ENCODE results near the gene DISC1.
"Not testable (repeated sequence)": the region's sequence is repeated elsewhere in the genome, so short reads cannot be mapped to it uniquely, and the experiment has no call there.

DISC1 gene

DNA sequence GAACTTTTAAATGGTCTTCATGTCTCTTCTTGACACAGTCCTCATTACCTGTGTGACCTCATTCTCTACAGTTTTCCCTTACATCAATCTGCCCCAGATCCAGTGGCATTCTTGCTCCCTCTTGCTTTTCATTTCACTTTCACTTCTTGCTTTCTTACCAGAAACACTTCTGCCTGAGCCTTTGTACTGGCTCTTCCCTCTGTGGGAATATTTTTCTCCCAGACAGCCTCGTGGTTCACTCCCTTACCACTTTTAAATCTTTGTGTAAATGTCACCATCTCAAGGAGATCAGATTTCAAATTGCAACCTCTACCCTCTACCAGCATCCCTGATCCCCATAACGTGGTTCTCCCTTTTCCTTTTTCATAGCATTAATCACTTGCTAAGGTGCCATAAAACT is 73.2 kb downstream of the DISC1 start:
- DNase-seq (ENCODE audit: low spot score): no peak

- no peak for DNase-seq (ENCODE audit: low spot score)
Observed at GRCh38 chr1:231701306-231701705, 74.7 kb downstream of the DISC1 start.

- no peak for DNase-seq (ENCODE audit: low spot score)
Observed at GRCh38 chr1:231702331-231702730, 75.7 kb downstream of the DISC1 start.

GRCh38 chr1:231702804-231703203 is 76.2 kb downstream of the DISC1 start:
- no peak for DNase-seq (ENCODE audit: low spot score)

DNA sequence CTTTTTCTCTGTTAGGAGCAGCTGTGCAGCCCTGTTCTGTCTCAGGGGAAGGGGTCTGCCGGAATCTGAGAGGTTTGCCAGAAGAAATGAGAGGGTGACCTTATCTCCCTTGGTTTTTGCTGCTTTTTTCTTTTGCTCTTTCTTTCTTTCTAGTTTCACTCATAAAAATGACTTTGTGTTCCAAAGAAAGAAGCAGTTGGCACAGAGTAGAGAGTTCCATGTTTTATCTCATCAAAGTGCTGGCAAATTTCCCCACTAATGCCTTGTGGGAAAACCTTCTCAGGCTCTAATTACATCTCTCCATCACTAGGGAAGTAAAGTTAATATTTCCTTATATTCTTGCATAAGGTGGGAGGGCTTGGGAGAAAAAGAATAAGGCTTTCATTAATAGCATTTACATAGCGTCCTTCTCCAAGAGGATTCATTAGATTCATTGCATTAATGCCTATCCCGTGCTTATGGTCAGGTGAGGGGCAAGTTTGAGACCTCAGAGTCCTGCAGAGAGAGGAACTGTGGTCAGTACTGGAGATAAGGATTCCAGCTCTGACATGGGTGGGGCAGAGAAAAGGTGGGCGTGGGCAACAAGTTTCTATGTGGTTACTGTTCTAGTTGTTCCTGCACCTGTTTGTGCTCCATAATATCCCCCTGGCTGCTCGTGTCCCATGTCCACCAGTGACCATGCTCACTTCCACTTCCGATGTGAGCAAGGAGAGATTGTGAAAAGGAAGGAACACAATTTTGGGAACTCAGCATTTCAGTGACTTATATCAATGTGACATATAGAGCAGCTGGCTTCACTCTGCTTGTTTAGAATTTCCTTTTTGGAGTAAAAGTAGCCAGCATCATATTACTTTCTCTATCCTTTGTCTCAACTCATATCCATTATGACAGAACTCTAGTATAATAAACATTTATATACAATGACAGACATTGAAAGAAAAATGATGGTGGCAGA is 79.5 kb downstream of the DISC1 start:
- no peak for DNase-seq (ENCODE audit: low spot score)

DNA sequence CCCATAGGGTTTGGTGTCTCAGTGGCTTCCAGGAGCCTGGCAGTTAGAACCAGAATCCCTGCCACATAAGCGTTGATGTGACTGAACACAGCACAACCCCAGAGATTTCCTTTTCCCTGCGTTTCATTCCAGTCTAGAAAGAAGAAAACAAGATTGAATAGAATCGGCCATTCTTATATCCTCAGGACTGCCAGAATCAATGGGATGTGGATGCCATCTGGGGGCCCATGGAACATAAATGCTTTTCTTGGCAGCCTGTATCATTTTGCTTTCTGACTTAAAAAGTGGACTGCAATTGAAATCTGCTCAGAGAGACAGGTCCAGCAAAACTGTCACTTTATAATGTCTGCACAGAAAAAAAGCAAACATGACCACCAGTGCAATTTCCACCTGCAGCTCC is 80.3 kb downstream of the DISC1 start:
- DNase-seq (ENCODE audit: low spot score): no peak

DNA sequence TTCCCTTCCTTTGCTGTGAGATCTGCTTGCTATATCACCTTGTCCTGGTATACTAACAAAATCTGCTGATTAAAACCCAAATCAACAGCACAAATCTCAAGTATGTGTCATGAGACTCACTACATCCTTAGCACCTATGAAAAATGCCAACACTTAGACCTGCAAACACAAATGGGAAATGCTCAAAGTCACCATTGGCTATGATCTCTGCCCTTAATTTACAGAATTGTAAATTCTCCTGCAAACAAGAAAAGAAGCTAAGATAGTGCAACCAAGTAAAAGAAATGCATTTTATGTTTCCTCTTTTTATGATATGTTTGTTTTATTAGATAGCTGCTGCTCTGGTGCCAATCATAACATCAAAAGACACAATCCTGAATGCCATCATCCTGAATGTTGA is 80.8 kb downstream of the DISC1 start:
- DNase-seq (ENCODE audit: low spot score): no peak

DNA sequence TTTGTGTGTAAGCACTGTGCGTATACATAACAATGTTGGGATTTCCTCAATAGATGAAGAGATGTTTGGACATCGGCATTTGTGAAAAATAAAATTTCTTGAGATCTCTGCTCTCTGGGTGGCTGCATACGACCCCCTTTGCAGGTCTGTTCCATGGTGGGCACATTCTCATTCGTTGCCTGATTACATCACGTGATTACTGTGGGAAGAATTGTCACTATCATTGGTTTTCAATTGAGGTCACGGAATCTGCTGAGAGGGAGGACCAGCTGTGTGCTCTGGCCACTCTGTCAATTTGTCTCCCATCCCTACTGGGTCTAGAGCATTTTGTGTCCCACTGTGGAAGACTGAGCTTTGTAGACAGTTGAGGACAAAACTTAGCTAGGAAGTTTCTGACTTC is 81.8 kb downstream of the DISC1 start:
- no peak for DNase-seq (ENCODE audit: low spot score)

- no peak for DNase-seq (ENCODE audit: low spot score)
Observed at GRCh38 chr1:231714440-231714839, 87.8 kb downstream of the DISC1 start.

DNA sequence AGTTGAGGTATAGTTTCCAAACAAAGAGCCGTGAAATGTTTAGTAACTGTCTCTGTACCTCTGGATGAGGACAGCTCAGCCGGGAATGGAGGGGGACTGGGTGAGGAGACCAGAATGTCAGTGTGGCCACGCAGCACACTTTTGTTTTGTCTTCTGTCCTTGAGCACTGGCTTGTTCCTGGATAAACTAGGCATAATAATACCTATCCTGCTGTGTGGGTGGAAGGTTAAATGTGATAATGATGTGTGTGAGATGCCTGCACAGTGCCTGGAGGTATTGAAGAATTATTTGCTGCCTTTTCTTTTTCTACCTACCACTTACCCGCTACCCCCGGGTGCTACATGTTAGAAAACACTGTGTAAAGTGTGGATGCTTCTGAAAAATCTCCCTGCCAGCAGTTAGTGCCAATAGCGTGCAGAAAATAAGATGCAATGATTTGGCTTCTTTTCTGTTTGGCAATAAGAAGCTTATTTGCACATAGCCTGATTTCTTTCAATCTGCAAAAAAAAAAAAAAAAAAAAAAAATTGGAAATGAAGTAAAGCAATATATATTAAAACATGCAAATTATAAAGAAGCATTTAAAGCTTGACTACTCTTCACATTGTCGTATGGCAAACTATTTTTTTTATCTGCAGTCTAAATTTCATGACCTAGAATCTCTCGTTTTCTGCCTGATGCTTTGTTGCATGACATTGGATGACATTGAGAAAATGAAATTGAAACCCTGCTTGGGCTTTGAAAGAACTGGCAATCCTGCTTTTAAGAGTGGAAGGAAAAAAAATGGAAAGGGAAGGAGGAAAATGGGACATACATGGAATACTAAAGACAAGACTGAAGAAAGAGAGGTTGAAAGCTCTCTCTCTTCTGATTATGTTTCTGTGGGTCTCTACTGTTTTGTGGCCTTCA is 89.5 kb downstream of the DISC1 start:
- DNase-seq (ENCODE audit: low spot score): no peak

DNA sequence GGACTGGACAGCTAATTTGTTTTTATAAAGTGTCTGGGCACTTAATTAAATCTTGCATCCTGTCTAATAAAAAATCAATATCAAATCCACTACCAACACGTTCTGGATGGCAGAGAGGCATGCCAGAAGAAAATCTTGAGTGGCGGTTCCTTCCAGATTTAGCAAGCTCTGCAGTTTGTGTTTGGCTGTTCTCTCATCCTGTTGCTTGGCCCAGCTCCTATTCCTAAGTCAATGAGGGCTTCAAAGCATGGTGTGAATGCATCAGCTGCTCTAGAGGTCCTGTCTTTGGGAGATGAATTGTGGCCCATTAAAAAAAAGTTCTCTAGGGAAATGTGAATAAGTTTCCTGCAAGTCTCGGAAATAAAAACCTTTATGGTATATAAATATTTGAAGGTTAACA is 90.3 kb downstream of the DISC1 start:
- no peak for DNase-seq (ENCODE audit: low spot score)

- DNase-seq (ENCODE audit: low spot score): no peak
Observed at GRCh38 chr1:231719485-231720183, 93.0 kb downstream of the DISC1 start.

DNA sequence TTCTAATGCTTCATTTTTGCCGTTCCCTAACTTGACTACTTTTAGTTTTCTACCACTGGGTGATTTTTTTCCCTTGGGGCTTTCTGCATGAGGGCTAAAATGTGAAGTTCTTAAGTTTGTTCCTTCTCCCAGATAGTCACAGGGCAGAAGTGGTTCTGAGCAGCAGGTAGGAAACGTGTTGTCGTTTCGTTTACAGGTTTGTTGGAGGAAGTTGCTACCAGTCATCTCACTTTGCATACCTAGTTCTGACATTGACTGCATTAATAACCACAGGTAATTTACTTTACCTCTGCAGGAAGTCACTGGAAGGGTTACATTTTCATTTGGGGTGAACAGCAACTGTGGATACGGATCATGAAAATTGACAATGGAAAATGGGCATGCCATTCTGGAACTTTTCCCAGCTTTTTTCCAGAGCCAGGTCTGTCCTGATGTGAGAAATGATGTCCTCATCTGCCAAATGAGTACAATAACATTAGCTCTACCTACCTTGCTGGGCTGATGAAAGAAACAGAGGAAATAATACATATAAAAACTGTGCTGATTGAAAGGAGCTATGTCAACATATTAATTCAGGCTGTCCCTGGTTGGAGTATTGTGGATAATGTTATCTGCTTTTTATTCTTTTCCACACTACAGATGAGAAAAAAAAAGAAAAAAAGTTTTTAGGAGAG is 94.2 kb downstream of the DISC1 start:
- DNase-seq (ENCODE audit: low spot score): no peak

DNA sequence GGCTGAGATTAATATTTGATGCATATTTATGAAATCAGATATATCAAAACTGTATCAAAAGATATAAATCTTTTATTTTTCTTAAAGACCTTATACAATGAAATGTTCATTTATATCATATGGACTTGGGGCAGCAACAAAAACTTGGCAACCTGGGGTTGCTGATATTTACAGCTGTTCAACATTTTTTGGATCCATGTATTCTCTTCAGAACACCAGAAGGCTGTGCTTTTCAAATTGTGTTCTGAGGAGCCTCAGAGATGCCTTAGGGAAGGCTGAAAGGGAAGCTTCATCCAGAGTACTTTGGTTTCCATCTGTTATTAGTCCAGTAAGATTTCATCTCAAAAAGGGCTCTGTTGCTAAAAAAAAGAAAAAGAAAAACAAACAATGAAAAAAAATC is 94.8 kb downstream of the DISC1 start:
- DNase-seq (ENCODE audit: low spot score): no peak

DNA sequence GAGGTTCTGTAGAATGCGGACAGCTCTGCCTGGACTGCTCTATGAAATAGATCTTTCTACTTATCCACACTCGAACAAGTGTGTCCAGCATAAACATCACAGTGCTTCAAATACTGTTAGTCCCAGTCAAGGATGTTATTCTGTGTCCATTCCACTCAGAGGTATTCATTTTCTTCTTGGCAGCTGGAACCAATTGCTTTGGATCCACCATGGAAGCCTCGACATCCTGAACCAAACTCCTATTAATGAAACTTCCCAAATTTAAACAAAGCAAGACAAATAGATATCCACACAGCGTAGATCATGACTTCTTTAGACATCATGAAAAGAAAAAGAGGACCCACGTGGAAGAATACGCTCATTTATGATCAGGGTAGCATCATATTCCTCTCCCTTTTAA is 95.8 kb downstream of the DISC1 start:
- DNase-seq (ENCODE audit: low spot score): no peak

DNA sequence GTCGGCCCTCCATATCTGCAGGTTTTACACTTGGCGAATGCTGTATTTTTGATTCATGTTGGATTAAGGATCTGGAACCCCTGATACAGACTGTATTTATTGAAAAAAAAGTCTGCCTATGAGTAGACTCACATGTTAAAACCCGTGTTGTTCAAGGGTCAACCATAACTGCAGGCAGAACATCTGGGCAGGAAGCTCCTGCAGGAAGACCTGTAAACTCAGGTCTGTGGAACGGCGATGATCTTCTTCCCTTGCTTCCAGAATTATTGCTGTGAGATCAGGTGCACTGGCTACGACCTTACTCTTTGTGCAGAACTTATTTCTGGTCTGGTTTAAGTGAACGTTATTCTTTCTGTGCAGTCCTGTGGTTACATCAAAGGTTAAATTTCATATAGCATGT is 96.6 kb downstream of the DISC1 start:
- DNase-seq (ENCODE audit: low spot score): no peak

DNA sequence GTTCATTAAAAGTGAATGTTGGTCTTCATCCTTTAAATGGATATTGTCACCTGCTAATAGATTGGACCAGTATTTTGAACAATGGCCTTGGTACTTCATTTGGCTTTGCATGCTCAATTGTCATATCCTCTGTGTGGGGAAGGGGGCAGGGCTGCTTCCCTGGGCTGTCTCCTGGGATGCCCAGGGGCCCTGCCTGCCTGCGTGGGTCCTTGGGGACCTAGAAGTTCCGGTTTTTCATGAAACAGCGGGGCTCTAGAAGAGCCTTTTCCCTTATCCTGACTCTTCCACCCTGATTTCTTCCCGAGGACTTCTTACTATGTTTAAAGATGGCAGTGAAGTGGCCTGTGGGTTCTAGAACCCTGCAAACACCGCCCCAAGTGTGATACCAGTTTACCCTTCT is 97.5 kb downstream of the DISC1 start:
- DNase-seq (ENCODE audit: low spot score): no peak

GRCh38 chr1:231724876-231725647 is 98.5 kb downstream of the DISC1 start:
- DNase-seq (ENCODE audit: low spot score): peak; percentile 31

DNA sequence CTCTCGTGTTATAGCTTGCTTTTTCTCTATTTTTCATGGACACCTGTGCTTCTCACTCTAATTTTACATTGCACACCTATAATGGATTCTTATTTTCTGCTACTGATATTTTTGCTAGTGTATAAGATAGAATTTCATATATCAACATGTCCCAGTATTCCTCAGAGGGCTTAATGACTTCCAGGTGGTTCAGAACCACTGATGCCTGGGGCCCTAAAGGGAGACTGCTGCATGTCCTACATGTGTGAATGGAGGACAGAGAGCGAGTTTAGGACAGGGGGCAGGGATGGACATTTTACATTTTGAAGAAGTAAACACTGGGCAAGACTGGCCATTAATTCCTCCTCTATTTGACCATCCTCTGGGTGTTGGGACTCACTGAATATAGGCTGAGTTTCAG is 100.6 kb downstream of the DISC1 start:
- DNase-seq (ENCODE audit: low spot score): no peak

- DNase-seq (ENCODE audit: low spot score): not testable (repeated sequence)
Observed at GRCh38 chr1:231728987-231729386, 102.4 kb downstream of the DISC1 start.

DNA sequence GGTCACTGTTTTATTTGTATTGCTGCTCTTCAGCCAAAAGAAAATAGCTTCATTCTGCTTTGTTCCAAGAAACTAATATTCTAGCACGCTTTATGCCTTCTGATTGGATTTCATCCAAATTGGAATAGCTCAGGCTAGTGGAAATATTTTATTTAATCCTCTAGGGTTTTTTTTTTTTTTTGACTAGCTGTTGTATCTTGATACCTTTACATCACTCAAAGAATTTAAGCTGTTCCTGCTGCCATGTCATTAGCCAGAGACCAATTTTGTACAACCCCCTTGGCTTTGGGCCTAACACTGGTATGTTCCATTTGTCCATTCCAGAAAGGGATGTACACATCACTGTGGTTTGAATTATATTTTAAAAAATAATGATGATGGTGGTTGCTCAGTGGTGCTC is 103.0 kb downstream of the DISC1 start:
- DNase-seq (ENCODE audit: low spot score): no peak
